ENCODE measurements around the gene PCYT1B. TPM values are rescaled to one million over a fixed set of nuclear protein-coding genes. Genes with fewer than 3 reads are reported as not detected.

The PCYT1B gene
- total RNA-seq, 2 experiments from 2014 or later: not detected

DNA sequence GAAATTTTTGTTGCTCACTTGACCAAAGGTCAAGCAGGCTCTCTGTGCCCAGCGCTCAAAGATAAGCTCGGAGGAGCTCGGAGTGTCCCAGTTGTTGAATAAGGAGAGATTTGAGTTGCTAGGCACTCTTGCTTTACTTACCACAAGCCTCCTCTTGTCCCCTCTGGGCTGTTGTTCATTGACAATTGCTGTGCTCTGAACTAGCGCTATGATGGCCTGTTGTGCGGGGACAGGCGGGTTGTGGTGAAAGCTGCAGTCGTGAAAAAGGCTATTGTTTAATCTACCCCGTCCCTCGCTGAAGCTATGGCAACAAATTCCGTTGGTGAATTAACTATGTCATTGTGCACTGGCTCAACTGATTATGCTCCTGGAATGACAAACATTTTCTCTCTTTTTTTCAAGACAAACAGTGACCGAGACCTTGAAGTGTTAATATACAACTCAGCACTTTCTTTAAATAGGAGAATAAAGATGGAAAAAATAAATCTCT, 25.6 kb upstream of the PCYT1B start:
- ChIA-PET POLR2A (no interaction called here), CTCF (interaction anchor here (0.5 kb wide), 1 partner anchor 1028 kb away, joined by 3 read pairs; no protein-coding TSS in a partner anchor)
- H3K27me3 Mint-ChIP-seq: no peaks in the 10 kb centered on the region
- no peak for ATAC-seq (ENCODE audit: poor library complexity)
- TF ChIP-seq, protein P1, sequence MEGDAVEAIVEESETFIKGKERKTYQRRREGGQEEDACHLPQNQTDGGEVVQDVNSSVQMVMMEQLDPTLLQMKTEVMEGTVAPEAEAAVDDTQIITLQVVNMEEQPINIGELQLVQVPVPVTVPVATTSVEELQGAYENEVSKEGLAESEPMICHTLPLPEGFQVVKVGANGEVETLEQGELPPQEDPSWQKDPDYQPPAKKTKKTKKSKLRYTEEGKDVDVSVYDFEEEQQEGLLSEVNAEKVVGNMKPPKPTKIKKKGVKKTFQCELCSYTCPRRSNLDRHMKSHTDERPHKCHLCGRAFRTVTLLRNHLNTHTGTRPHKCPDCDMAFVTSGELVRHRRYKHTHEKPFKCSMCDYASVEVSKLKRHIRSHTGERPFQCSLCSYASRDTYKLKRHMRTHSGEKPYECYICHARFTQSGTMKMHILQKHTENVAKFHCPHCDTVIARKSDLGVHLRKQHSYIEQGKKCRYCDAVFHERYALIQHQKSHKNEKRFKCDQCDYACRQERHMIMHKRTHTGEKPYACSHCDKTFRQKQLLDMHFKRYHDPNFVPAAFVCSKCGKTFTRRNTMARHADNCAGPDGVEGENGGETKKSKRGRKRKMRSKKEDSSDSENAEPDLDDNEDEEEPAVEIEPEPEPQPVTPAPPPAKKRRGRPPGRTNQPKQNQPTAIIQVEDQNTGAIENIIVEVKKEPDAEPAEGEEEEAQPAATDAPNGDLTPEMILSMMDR (IDR thresholded peaks at IDR 0.05): no peak
- intact Hi-C loops (cut with DNase I, micrococcal nuclease): no loop called here
- H3K4me1 Mint-ChIP-seq (ENCODE audit: low read depth): no peaks in the 10 kb centered on the region
- Histone ChIP-seq H3K9me3 (ENCODE audit: control insufficient read depth in 1 of 2, insufficient read depth in 1 of 2, low read length in 2 of 2) (no peaks in the 10 kb centered on the region), H3K36me3 (ENCODE audit: insufficient read depth, low read length) (no peaks in the 10 kb centered on the region), H3K27ac (ENCODE audit: low read depth in 1 of 2, low read length in 2 of 2) (no peak overlapping the region), H3K4me3 (ENCODE audit: low read length) (no peak overlapping the region), H3K27me3 (ENCODE audit: control insufficient read depth in 1 of 2, insufficient read depth in 2 of 2, low read length in 2 of 2) (no peaks in the 10 kb centered on the region), H3K4me1 (ENCODE audit: insufficient read depth, low read length) (no peaks in the 10 kb centered on the region)
- no peaks in the 10 kb centered on the region for H3K36me3 Mint-ChIP-seq (ENCODE audit: low read depth)
- no peak overlapping the region for H3K27ac Mint-ChIP-seq
- DNase-seq: no peak
- no peak overlapping the region for H3K4me3 Mint-ChIP-seq
- no peaks in the 10 kb centered on the region for H3K9me3 Mint-ChIP-seq

DNA sequence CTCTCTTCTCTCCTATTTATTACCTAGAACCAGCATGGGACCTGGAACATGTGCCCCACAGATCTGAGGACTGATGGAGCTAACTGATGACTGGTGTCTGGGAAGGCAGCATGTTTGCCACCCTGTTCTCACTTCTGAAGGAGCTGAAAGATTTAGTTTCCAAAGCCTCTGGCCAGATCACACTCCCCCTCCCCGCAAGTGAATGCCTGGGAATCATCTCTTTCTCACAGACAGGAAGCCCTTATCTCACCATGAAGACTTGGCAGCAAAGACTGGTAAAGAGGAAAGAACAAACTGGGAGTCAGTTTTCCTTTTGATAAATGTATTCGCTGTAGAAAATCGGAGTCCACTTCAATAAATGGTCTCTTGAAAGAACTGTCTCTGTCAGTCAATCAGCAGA, 21.0 kb upstream of the PCYT1B start:
- Histone ChIP-seq H3K27ac (ENCODE audit: low read depth in 1 of 2, low read length in 2 of 2) (no peak overlapping the region), H3K27me3 (ENCODE audit: control insufficient read depth in 1 of 2, insufficient read depth in 2 of 2, low read length in 2 of 2) (no peaks in the 10 kb centered on the region), H3K9me3 (ENCODE audit: control insufficient read depth in 1 of 2, insufficient read depth in 1 of 2, low read length in 2 of 2) (no peaks in the 10 kb centered on the region), H3K4me1 (ENCODE audit: insufficient read depth, low read length) (no peaks in the 10 kb centered on the region), H3K4me3 (ENCODE audit: low read length) (no peak overlapping the region), H3K36me3 (ENCODE audit: insufficient read depth, low read length) (no peaks in the 10 kb centered on the region)
- Mint-ChIP-seq H3K27me3 (no peaks in the 10 kb centered on the region), H3K4me1 (ENCODE audit: low read depth) (no peaks in the 10 kb centered on the region), H3K4me3 (no peak overlapping the region), H3K36me3 (ENCODE audit: low read depth) (no peaks in the 10 kb centered on the region), H3K9me3 (no peaks in the 10 kb centered on the region), H3K27ac (no peak overlapping the region)
- POLR2A ChIA-PET: no interaction called here
- intact Hi-C loops (cut with DNase I, micrococcal nuclease): no loop called here
- TF ChIP-seq, protein P1 (IDR thresholded peaks at IDR 0.05): no peak
- ATAC-seq (ENCODE audit: poor library complexity) (no peak), DNase-seq (no peak)
- CTCF ChIA-PET: interaction anchor here (2.4 kb wide), 1 partner anchor 8 kb away, joined by 7 read pairs; no protein-coding TSS in a partner anchor

DNA sequence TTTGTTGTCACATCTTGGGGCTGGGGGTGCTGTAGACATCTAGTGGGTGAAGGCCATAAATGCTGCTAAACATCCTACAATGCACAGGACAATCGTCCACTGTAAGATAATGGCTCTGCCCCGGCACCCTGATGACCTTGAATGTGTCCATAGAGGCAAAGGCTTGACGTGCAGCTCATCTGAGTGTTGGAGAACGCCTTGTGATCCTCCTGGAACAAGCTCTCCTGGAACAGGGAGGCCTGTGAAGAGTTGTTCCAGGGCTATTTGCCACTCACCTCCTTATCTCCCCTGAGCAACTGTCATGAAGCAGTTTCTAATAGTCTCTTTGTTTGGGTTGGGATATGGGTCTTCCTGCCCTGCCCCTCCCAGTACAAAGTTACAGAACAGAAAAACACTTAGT, 15.2 kb upstream of the PCYT1B start:
- H3K27me3 ChIP-seq (ENCODE audit: control insufficient read depth in 1 of 2, insufficient read depth in 2 of 2, low read length in 2 of 2): no peaks in the 10 kb centered on the region
- Mint-ChIP-seq H3K9me3 (no peaks in the 10 kb centered on the region), H3K4me1 (ENCODE audit: low read depth) (no peaks in the 10 kb centered on the region), H3K36me3 (ENCODE audit: low read depth) (no peaks in the 10 kb centered on the region), H3K4me3 (no peak overlapping the region), H3K27ac (no peak overlapping the region), H3K27me3 (no peaks in the 10 kb centered on the region)
- H3K27ac ChIP-seq (ENCODE audit: low read depth in 1 of 2, low read length in 2 of 2): no peak overlapping the region
- no peaks in the 10 kb centered on the region for H3K4me1 ChIP-seq (ENCODE audit: insufficient read depth, low read length)
- ChIA-PET CTCF (no interaction called here), POLR2A (no interaction called here)
- no peak for ATAC-seq (ENCODE audit: poor library complexity)
- DNase-seq: no peak
- intact Hi-C loops (cut with DNase I, micrococcal nuclease): no loop called here
- H3K4me3 ChIP-seq (ENCODE audit: low read length): no peak overlapping the region
- no peaks in the 10 kb centered on the region for H3K36me3 ChIP-seq (ENCODE audit: insufficient read depth, low read length)
- TF ChIP-seq, protein P1 (IDR thresholded peaks at IDR 0.05): no peak
- no peaks in the 10 kb centered on the region for H3K9me3 ChIP-seq (ENCODE audit: control insufficient read depth in 1 of 2, insufficient read depth in 1 of 2, low read length in 2 of 2)
